ENCODE results near the gene TECRL. TPM values are rescaled to one million over a fixed set of nuclear protein-coding genes. Genes with fewer than 3 reads are reported as not detected.

The TECRL gene
- total RNA-seq, 1 experiment from 2014 or later = not detected

- DNase-seq = no peak
- H3K27ac ChIP-seq = no peak overlapping the region
- H3K36me3 ChIP-seq = no peaks in the 10 kb centered on the region
Measured at GRCh38 chr4:64360664-64361398, 48.4 kb downstream of the TECRL start.

GRCh38 chr4:64359489-64359888, 49.8 kb downstream of the TECRL start:
- Histone ChIP-seq H3K4me1 (no peaks in the 10 kb centered on the region), H3K27ac (no peak overlapping the region), H3K36me3 (no peaks in the 10 kb centered on the region), H3K27me3 (no peaks in the 10 kb centered on the region), H3K9me3 (replicated peaks) (no peaks in the 10 kb centered on the region), H3K4me3 (no peak overlapping the region)
- DNase-seq = no peak

More at GRCh38 chr4:64360664-64361398, 48.4 kb downstream of the TECRL start:
- Histone ChIP-seq H3K4me3 (no peak overlapping the region), H3K27me3 (no peaks in the 10 kb centered on the region), H3K9me3 (replicated peaks) (no peaks in the 10 kb centered on the region), H3K4me1 (no peaks in the 10 kb centered on the region)

- Histone ChIP-seq H3K36me3 (no peaks in the 10 kb centered on the region), H3K9me3 (replicated peaks) (no peaks in the 10 kb centered on the region), H3K27me3 (no peaks in the 10 kb centered on the region), H3K4me3 (no peak overlapping the region), H3K27ac (no peak overlapping the region), H3K4me1 (no peaks in the 10 kb centered on the region)
- DNase-seq = no peak
Measured at GRCh38 chr4:64353904-64354303, 55.3 kb downstream of the TECRL start.

- H3K27ac ChIP-seq = no peak overlapping the region
- no peaks in the 10 kb centered on the region for H3K9me3 ChIP-seq (replicated peaks)
Measured at GRCh38 chr4:64341711-64342110, 67.5 kb downstream of the TECRL start.

GRCh38 chr4:64340218-64341110, 68.8 kb downstream of the TECRL start:
- no peaks in the 10 kb centered on the region for H3K9me3 ChIP-seq (replicated peaks)
- peak in 1 of 2 experiments; percentile 12 for DNase-seq
- no peak overlapping the region for H3K27ac ChIP-seq
- H3K4me1 ChIP-seq = no peaks in the 10 kb centered on the region
- H3K36me3 ChIP-seq = no peaks in the 10 kb centered on the region
- H3K27me3 ChIP-seq = no peaks in the 10 kb centered on the region; the same call in 1 of the 2 replicates
- H3K4me3 ChIP-seq = no peak overlapping the region

More at GRCh38 chr4:64341711-64342110, 67.5 kb downstream of the TECRL start:
- H3K27me3 ChIP-seq = no peaks in the 10 kb centered on the region; the same call in 1 of the 2 replicates
- no peaks in the 10 kb centered on the region for H3K36me3 ChIP-seq
- H3K4me3 ChIP-seq = no peak overlapping the region
- no peaks in the 10 kb centered on the region for H3K4me1 ChIP-seq
- peak; percentile 17 to 44 for DNase-seq

- Histone ChIP-seq H3K4me1 (no peaks in the 10 kb centered on the region), H3K4me3 (no peak overlapping the region), H3K36me3 (no peaks in the 10 kb centered on the region), H3K27me3 (no peaks in the 10 kb centered on the region), H3K27ac (no peak overlapping the region), H3K9me3 (replicated peaks) (no peaks in the 10 kb centered on the region)
- DNase-seq = no peak
Measured at GRCh38 chr4:64334964-64335363, 74.3 kb downstream of the TECRL start.

- no peak overlapping the region for H3K4me3 ChIP-seq
- no peak for DNase-seq
- H3K4me1 ChIP-seq = no peaks in the 10 kb centered on the region
- no peaks in the 10 kb centered on the region for H3K27me3 ChIP-seq
- no peaks in the 10 kb centered on the region for H3K9me3 ChIP-seq (replicated peaks)
- no peak overlapping the region for H3K27ac ChIP-seq
- H3K36me3 ChIP-seq = no peaks in the 10 kb centered on the region
Measured at GRCh38 chr4:64330143-64330542, 79.1 kb downstream of the TECRL start.

GRCh38 chr4:64327237-64327636, 82.0 kb downstream of the TECRL start:
- Histone ChIP-seq H3K4me1 (no peaks in the 10 kb centered on the region), H3K36me3 (no peaks in the 10 kb centered on the region), H3K9me3 (replicated peaks) (no peaks in the 10 kb centered on the region), H3K4me3 (no peak overlapping the region), H3K27ac (no peak overlapping the region), H3K27me3 (no peaks in the 10 kb centered on the region)
- DNase-seq = no peak

- no peaks in the 10 kb centered on the region for H3K4me1 ChIP-seq
- no peaks in the 10 kb centered on the region for H3K27me3 ChIP-seq
- H3K27ac ChIP-seq = no peak overlapping the region
- no peak for DNase-seq
- no peaks in the 10 kb centered on the region for H3K9me3 ChIP-seq (replicated peaks)
- no peaks in the 10 kb centered on the region for H3K36me3 ChIP-seq
- H3K4me3 ChIP-seq = no peak overlapping the region
Measured at GRCh38 chr4:64326507-64326906, 82.7 kb downstream of the TECRL start.

- no peaks in the 10 kb centered on the region for H3K36me3 ChIP-seq
- H3K27me3 ChIP-seq = no peaks in the 10 kb centered on the region
- no peak overlapping the region for H3K27ac ChIP-seq
- no peaks in the 10 kb centered on the region; the same call in 1 of the 2 replicates for H3K9me3 ChIP-seq (replicated peaks)
- no peaks in the 10 kb centered on the region for H3K4me1 ChIP-seq
- H3K4me3 ChIP-seq = no peak overlapping the region
- DNase-seq = no peak
Measured at GRCh38 chr4:64306255-64306565, 103.0 kb downstream of the TECRL start.

GRCh38 chr4:64305565-64306254, 103.5 kb downstream of the TECRL start:
- Histone ChIP-seq H3K9me3 (replicated peaks) (no peaks in the 10 kb centered on the region; the same call in 1 of the 2 replicates), H3K36me3 (no peaks in the 10 kb centered on the region), H3K4me3 (no peak overlapping the region), H3K27me3 (no peaks in the 10 kb centered on the region), H3K27ac (no peak overlapping the region), H3K4me1 (no peaks in the 10 kb centered on the region)
- DNase-seq = peak in 1 of 2 experiments; percentile 4

GRCh38 chr4:64272432-64272831, 136.8 kb downstream of the TECRL start:
- H3K36me3 ChIP-seq = no peaks in the 10 kb centered on the region
- H3K9me3 ChIP-seq (replicated peaks) = no peaks in the 10 kb centered on the region
- H3K4me1 ChIP-seq = no peaks in the 10 kb centered on the region
- no peak overlapping the region for H3K4me3 ChIP-seq
- DNase-seq = no peak
- no peak overlapping the region for H3K27ac ChIP-seq
- no peaks in the 10 kb centered on the region for H3K27me3 ChIP-seq

GRCh38 chr4:64271601-64272081, 137.6 kb downstream of the TECRL start:
- H3K36me3 ChIP-seq = no peaks in the 10 kb centered on the region
- H3K4me1 ChIP-seq = no peaks in the 10 kb centered on the region
- H3K9me3 ChIP-seq (replicated peaks) = no peaks in the 10 kb centered on the region
- H3K27ac ChIP-seq = no peak overlapping the region
- no peaks in the 10 kb centered on the region for H3K27me3 ChIP-seq
- peak; percentile 15 to 19 for DNase-seq
- no peak overlapping the region for H3K4me3 ChIP-seq

GRCh38 chr4:64266669-64267068, 142.6 kb downstream of the TECRL start:
- no peak for DNase-seq
- no peak overlapping the region for H3K27ac ChIP-seq
- H3K4me3 ChIP-seq = no peak overlapping the region
- no peaks in the 10 kb centered on the region for H3K36me3 ChIP-seq
- no peaks in the 10 kb centered on the region for H3K9me3 ChIP-seq (replicated peaks)
- no peaks in the 10 kb centered on the region for H3K4me1 ChIP-seq
- no peaks in the 10 kb centered on the region for H3K27me3 ChIP-seq

- no peak overlapping the region for H3K27ac ChIP-seq
Measured at GRCh38 chr4:64266263-64266662, 143.0 kb downstream of the TECRL start.

More at GRCh38 chr4:64266263-64266662, 143.0 kb downstream of the TECRL start:
- H3K27me3 ChIP-seq = no peaks in the 10 kb centered on the region
- no peaks in the 10 kb centered on the region for H3K36me3 ChIP-seq
- DNase-seq = no peak
- no peaks in the 10 kb centered on the region for H3K9me3 ChIP-seq (replicated peaks)
- no peaks in the 10 kb centered on the region for H3K4me1 ChIP-seq
- H3K4me3 ChIP-seq = no peak overlapping the region

Data from SJCRH30 (cell line).